Upper lobe of right lung (tissue), 1 donor: Measurements from ENCODE around the gene ANO3. TPM values are rescaled to one million over a fixed set of nuclear protein-coding genes. Genes with fewer than 3 reads are reported as not detected.
"Not testable (repeated sequence)": the region's sequence is repeated elsewhere in the genome, so short reads cannot be mapped to it uniquely, and the experiment has no call there.

Source experiments
- ATAC-seq: fragments of 200-7000 bp; cut with Tn5 transposase; one replicate; pipeline ENCODE4 v1.9.1; 2020; ENCODE audit warnings: mild to moderate bottlenecking, moderate library complexity
- DNase-seq: peaks from one replicate; pipeline ENCODE4 v3.0.0-alpha.2; 2020
- H3K27ac ChIP-seq: fragments of 200-600 bp; one replicate; pipeline ENCODE4 v1.8.0; 2022
- H3K27me3 ChIP-seq: fragments of 200-600 bp; one replicate; pipeline ENCODE4 v1.8.0; 2022; ENCODE audit warnings: mild to moderate bottlenecking
- H3K36me3 ChIP-seq: fragments of 200-600 bp; one replicate; pipeline ENCODE4 v1.8.0; 2022
- H3K4me1 ChIP-seq: fragments of 200-600 bp; one replicate; pipeline ENCODE4 v1.8.0; 2022
- H3K4me3 ChIP-seq: fragments of 200-600 bp; one replicate; pipeline ENCODE4 v1.8.0; 2022; ENCODE audit warnings: mild to moderate bottlenecking
- H3K9me3 ChIP-seq: fragments of 200-600 bp; one replicate; pipeline ENCODE4 v1.8.0; 2022
- intact Hi-C: fragments of 100-400 bp; cut with DNase I; formaldehyde crosslinking; loops from one replicate; pipeline ENCODE4 v1.11.0; 2022
- total RNA-seq: library from RNA; stranded (reverse); fragmentation: NEBNext Ultra II Directional; extraction: Animal tissue kit (Norgen Biotek cat#: 25700); gene quantifications from one replicate; pipeline ENCODE4 v1.2.1, GENCODE V29; 2021
- TF ChIP-seq, protein P1 (sequence below): fragments of 200-600 bp; IDR thresholded peaks from one replicate; pipeline ENCODE4 v1.8.0; 2022; ENCODE audit warnings: antibody characterized with exemption
- donor health status: DM: no; HTN: yes; CAD: no; lungs with severe emphysema.

Gene ANO3
- total RNA-seq, 1 donor from 2014 or later: 1.2 TPM

DNA sequence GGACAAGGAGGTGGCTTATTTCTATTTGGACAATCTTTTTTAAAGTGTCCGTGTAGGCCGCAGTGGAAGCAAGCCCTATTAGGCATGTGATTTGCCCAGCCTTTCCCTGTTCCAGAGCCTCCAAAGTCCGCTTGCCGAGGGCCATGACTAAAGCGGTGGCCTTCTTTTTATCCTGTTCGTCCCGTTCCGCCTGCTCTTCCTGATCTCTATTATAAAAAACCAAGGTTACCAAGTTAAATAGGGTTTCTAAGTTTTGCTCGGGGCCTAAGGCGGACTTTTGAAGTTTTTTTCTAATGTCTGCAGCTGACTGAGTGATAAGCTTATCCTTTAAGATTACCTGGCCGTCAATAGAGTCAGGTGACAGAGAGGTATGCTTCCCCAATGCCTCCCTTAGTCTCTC, 261.8 kb downstream of the ANO3 start:
- DNase-seq (no peak), ATAC-seq (no peak)
- Histone ChIP-seq H3K9me3 (no peaks in the 10 kb centered on the region), H3K27me3 (no peaks in the 10 kb centered on the region), H3K4me3 (no peak overlapping the region), H3K36me3 (no peaks in the 10 kb centered on the region), H3K27ac (no peak overlapping the region), H3K4me1 (no peaks in the 10 kb centered on the region)
- intact Hi-C loops: no loop called here
- TF ChIP-seq, protein P1, sequence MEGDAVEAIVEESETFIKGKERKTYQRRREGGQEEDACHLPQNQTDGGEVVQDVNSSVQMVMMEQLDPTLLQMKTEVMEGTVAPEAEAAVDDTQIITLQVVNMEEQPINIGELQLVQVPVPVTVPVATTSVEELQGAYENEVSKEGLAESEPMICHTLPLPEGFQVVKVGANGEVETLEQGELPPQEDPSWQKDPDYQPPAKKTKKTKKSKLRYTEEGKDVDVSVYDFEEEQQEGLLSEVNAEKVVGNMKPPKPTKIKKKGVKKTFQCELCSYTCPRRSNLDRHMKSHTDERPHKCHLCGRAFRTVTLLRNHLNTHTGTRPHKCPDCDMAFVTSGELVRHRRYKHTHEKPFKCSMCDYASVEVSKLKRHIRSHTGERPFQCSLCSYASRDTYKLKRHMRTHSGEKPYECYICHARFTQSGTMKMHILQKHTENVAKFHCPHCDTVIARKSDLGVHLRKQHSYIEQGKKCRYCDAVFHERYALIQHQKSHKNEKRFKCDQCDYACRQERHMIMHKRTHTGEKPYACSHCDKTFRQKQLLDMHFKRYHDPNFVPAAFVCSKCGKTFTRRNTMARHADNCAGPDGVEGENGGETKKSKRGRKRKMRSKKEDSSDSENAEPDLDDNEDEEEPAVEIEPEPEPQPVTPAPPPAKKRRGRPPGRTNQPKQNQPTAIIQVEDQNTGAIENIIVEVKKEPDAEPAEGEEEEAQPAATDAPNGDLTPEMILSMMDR: no peak

DNA sequence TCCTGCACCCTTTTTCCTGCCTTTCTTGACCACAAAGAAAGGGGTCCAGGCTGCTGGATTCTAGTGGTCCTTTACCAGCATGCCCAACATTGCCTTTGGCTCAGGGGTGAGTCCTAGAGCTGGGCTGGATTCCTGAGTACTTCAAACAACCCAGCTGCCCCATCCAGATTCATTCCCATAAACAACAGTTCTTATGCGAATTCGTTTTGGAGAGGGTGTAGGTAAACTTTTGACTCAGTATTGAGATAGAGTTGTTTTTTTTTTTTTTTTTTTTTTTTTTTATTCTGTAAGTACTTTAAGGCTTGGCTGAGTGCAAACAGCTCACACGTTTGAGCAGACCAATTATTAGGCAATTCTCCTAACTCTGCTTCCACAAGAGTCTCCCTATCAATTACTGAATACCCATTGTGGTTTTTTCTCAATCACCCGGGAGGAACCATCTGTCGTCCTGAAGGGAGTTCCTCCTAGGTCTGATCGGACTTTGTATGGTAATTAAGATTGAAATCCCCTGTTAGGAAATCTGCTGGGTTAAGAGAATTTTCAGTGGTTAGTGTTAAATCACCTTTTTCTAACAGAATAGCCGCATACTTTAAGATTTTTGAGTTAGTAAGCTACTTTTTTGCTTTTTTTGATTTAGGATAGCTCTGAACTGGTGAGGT, 263.4 kb downstream of the ANO3 start:
- H3K27me3 ChIP-seq, H3K4me3 ChIP-seq, H3K36me3 ChIP-seq, ATAC-seq, intact Hi-C loops, DNase-seq, H3K27ac ChIP-seq, H3K4me1 ChIP-seq, H3K9me3 ChIP-seq: not testable (repeated sequence)

DNA sequence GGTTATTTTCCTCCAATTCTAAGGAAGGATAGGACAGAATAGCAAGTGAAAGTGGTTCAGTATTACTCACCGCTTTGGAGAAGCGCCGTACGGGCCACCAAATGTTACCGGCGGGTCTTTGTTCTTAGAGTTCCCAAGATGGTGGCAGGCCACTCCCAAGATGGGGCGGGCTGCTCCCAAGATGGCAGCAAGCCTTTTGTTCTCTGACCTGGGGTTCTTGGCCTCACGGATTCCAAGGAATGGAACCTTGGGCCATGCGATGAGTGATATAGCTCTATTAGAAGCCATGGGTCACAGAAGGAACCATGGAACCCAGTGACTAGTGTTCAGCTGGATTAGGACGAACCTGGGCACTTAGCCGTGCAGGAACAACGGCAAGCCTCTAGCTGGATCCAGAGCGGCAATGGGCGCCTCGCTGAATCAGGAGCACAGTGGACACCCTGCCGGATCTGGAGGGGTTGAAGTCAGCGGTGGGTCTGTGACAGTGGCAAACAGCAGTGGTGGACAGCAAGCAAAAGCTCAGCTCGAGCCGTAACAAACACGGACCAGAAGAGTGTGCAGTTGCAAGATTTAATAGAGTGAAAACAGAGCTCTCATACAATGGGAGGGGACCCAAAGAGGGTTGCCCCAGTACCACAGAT, 265.2 kb downstream of the ANO3 start:
- ATAC-seq, H3K4me3 ChIP-seq, H3K27me3 ChIP-seq, H3K27ac ChIP-seq, H3K9me3 ChIP-seq, intact Hi-C loops, H3K36me3 ChIP-seq, H3K4me1 ChIP-seq, DNase-seq: not testable (repeated sequence)

GRCh38 chr11:26597899-26598298, 266.0 kb downstream of the ANO3 start:
- no peak for ATAC-seq
- H3K27ac ChIP-seq: no peak overlapping the region
- intact Hi-C loops: no loop called here
- TF ChIP-seq, protein P1: no peak
- no peaks in the 10 kb centered on the region for H3K9me3 ChIP-seq
- H3K27me3 ChIP-seq: no peaks in the 10 kb centered on the region
- no peaks in the 10 kb centered on the region for H3K36me3 ChIP-seq
- DNase-seq: no peak
- no peak overlapping the region for H3K4me3 ChIP-seq
- no peaks in the 10 kb centered on the region for H3K4me1 ChIP-seq

- TF ChIP-seq, protein P1: no peak
- ATAC-seq (no peak), DNase-seq (no peak)
- Histone ChIP-seq H3K27me3 (no peaks in the 10 kb centered on the region), H3K9me3 (no peaks in the 10 kb centered on the region), H3K27ac (no peak overlapping the region), H3K4me3 (no peak overlapping the region), H3K4me1 (no peaks in the 10 kb centered on the region), H3K36me3 (no peaks in the 10 kb centered on the region)
- intact Hi-C loops: no loop called here
Measured at GRCh38 chr11:26599425-26599824, 267.5 kb downstream of the ANO3 start.

GRCh38 chr11:26599876-26600434, 268.0 kb downstream of the ANO3 start:
- TF ChIP-seq, protein P1: no peak
- no peaks in the 10 kb centered on the region for H3K4me1 ChIP-seq
- intact Hi-C loops: no loop called here
- H3K9me3 ChIP-seq: no peaks in the 10 kb centered on the region
- H3K4me3 ChIP-seq: no peak overlapping the region
- ATAC-seq: no peak
- H3K36me3 ChIP-seq: no peaks in the 10 kb centered on the region
- no peak for DNase-seq
- no peaks in the 10 kb centered on the region for H3K27me3 ChIP-seq
- no peak overlapping the region for H3K27ac ChIP-seq
